CD4-positive, CD25-positive, alpha-beta regulatory T cell (primary cell): ENCODE measurements around the gene TAS1R1. TPM values are rescaled to one million over a fixed set of nuclear protein-coding genes. Genes with fewer than 3 reads are reported as not detected.

ENCODE experiments used
- ATAC-seq, 2 donors: fragments of 150-1000 bp; cut with Tn5 transposase; one replicate each; pipeline ENCODE4 v1.10.0; 2021; ENCODE audit warnings: low read depth in 2 of 2, moderate number of reproducible peaks in 2 of 2, moderate library complexity in 1 of 2
- DNase-seq, 3 donors: peaks; one replicate each; pipeline versions ENCODE4 v3.0.0 to v3.0.0-alpha.2; 2012 to 2022; ENCODE audit warnings: mixed read lengths in 1 of 3
- H3K27ac ChIP-seq: one replicate; pipeline ENCODE4 v1.7.0; 2013; ENCODE audit warnings: mild to moderate bottlenecking, low read length; ENCODE audit not compliant: insufficient read depth, poor library complexity, severe bottlenecking
- H3K27me3 ChIP-seq: one replicate; pipeline ENCODE4 v1.7.0; 2013; ENCODE audit warnings: low read length; ENCODE audit not compliant: control insufficient read depth, insufficient read depth
- H3K36me3 ChIP-seq: one replicate; pipeline ENCODE4 v1.7.0; 2013; ENCODE audit warnings: mild to moderate bottlenecking, low read length, moderate library complexity; ENCODE audit not compliant: control insufficient read depth, insufficient read depth
- H3K4me1 ChIP-seq: 2 replicates; pipeline ENCODE4 v1.7.0; 2013; ENCODE audit warnings: mild to moderate bottlenecking, low read length; ENCODE audit not compliant: insufficient read depth, control insufficient read depth, poor library complexity, severe bottlenecking
- H3K4me3 ChIP-seq: one replicate; pipeline ENCODE4 v1.7.0; 2013; ENCODE audit warnings: low read depth, mild to moderate bottlenecking, low read length, moderate library complexity
- H3K9me3 ChIP-seq, 2 experiments: 1 replicate in 1 of 2; 2 replicates in 1 of 2; pipeline ENCODE4 v1.7.0; 2013; ENCODE audit warnings: low read length in 2 of 2, mild to moderate bottlenecking in 1 of 2, moderate library complexity in 1 of 2; ENCODE audit not compliant: control insufficient read depth in 2 of 2
- H3K27ac Mint-ChIP-seq, 3 donors: one replicate each; pipeline ENCODE4 v1.8.0; 2020 to 2022; ENCODE audit warnings: mild to moderate bottlenecking in 3 of 3, mixed read lengths in 3 of 3, moderate library complexity in 2 of 3
- H3K27me3 Mint-ChIP-seq: one replicate; pipeline ENCODE4 v1.8.0; 2022; ENCODE audit warnings: mild to moderate bottlenecking, mixed read lengths
- H3K36me3 Mint-ChIP-seq: one replicate; pipeline ENCODE4 v1.8.0; 2020; ENCODE audit warnings: mixed read lengths
- H3K4me1 Mint-ChIP-seq, 4 donors: one replicate each; pipeline ENCODE4 v1.8.0; 2020 to 2022; ENCODE audit warnings: mixed read lengths in 4 of 4, mild to moderate bottlenecking in 1 of 4
- H3K4me3 Mint-ChIP-seq, 4 donors: one replicate each; pipeline ENCODE4 v1.8.0; 2020 to 2022; ENCODE audit warnings: mild to moderate bottlenecking in 4 of 4, mixed read lengths in 4 of 4, moderate library complexity in 3 of 4
- H3K9me3 Mint-ChIP-seq, 7 donors: one replicate each; pipeline ENCODE4 v1.8.0; 2020 to 2022; ENCODE audit warnings: mixed read lengths in 7 of 7, mild to moderate bottlenecking in 3 of 7, moderate library complexity in 2 of 7
- polyA plus RNA-seq, 4 donors: library from polyadenylated mRNA; unstranded; fragments of 300-500 nt; fragmentation: Illumina TruSeq; gene quantifications; one replicate each; pipeline ENCODE4 v1.2.3, GENCODE V29; 2021
- total RNA-seq: library from RNA; stranded (reverse); gene quantifications from one replicate; pipeline ENCODE4 v1.2.3, GENCODE V29; 2022

The TAS1R1 gene
- total and polyA plus RNA-seq, 5 donors from 2014 or later = 0.09 TPM; not detected in 4

GRCh38 chr1:6509220-6509918 is 45.7 kb upstream of the TAS1R1 start:
- Mint-ChIP-seq H3K36me3 (no peaks in the 10 kb centered on the region), H3K4me1 (no peaks in the 10 kb centered on the region), H3K9me3 (no peaks in the 10 kb centered on the region), H3K27me3 (peaks cover 4% of the 10 kb centered on the region), H3K27ac (no peak overlapping the region), H3K4me3 (no peak overlapping the region)
- Histone ChIP-seq H3K4me3 (no peak overlapping the region), H3K36me3 (no peaks in the 10 kb centered on the region), H3K27me3 (no peaks in the 10 kb centered on the region), H3K27ac (no peak overlapping the region), H3K9me3 (no peaks in the 10 kb centered on the region), H3K4me1 (no peaks in the 10 kb centered on the region)
- DNase-seq (no peak), ATAC-seq (no peak)

- peaks cover 4% of the 10 kb centered on the region for H3K27me3 Mint-ChIP-seq
Observed at GRCh38 chr1:6509919-6510291, 45.2 kb upstream of the TAS1R1 start.

GRCh38 chr1:6510493-6510892 is 44.6 kb upstream of the TAS1R1 start:
- no peak for ATAC-seq
- H3K4me3 ChIP-seq = no peak overlapping the region

More at GRCh38 chr1:6509919-6510291, 45.2 kb upstream of the TAS1R1 start:
- Histone ChIP-seq H3K4me3 (no peak overlapping the region), H3K36me3 (no peaks in the 10 kb centered on the region), H3K27ac (no peak overlapping the region), H3K27me3 (no peaks in the 10 kb centered on the region), H3K9me3 (no peaks in the 10 kb centered on the region), H3K4me1 (no peaks in the 10 kb centered on the region)
- Mint-ChIP-seq H3K4me3 (no peak overlapping the region), H3K4me1 (no peaks in the 10 kb centered on the region), H3K36me3 (no peaks in the 10 kb centered on the region), H3K27ac (no peak overlapping the region), H3K9me3 (no peaks in the 10 kb centered on the region)
- no peak for ATAC-seq
- DNase-seq = no peak

GRCh38 chr1:6511056-6511455 is 44.1 kb upstream of the TAS1R1 start:
- H3K27me3 Mint-ChIP-seq = peaks cover 4% of the 10 kb centered on the region
- DNase-seq = no peak
- H3K27me3 ChIP-seq = no peaks in the 10 kb centered on the region
- H3K27ac ChIP-seq = no peak overlapping the region
- no peaks in the 10 kb centered on the region for H3K36me3 ChIP-seq
- no peaks in the 10 kb centered on the region for H3K4me1 Mint-ChIP-seq
- no peak overlapping the region for H3K4me3 ChIP-seq
- no peak overlapping the region for H3K27ac Mint-ChIP-seq
- H3K36me3 Mint-ChIP-seq = no peaks in the 10 kb centered on the region
- no peak for ATAC-seq
- no peaks in the 10 kb centered on the region for H3K9me3 ChIP-seq
- H3K4me3 Mint-ChIP-seq = no peak overlapping the region
- no peaks in the 10 kb centered on the region for H3K9me3 Mint-ChIP-seq
- H3K4me1 ChIP-seq = no peaks in the 10 kb centered on the region

More at GRCh38 chr1:6510493-6510892, 44.6 kb upstream of the TAS1R1 start:
- no peaks in the 10 kb centered on the region for H3K4me1 Mint-ChIP-seq
- no peaks in the 10 kb centered on the region for H3K9me3 ChIP-seq
- H3K36me3 Mint-ChIP-seq = no peaks in the 10 kb centered on the region
- no peak overlapping the region for H3K4me3 Mint-ChIP-seq
- no peak overlapping the region for H3K27ac ChIP-seq
- H3K36me3 ChIP-seq = no peaks in the 10 kb centered on the region
- H3K27ac Mint-ChIP-seq = no peak overlapping the region
- H3K9me3 Mint-ChIP-seq = no peaks in the 10 kb centered on the region
- H3K27me3 ChIP-seq = no peaks in the 10 kb centered on the region
- peaks cover 4% of the 10 kb centered on the region for H3K27me3 Mint-ChIP-seq
- H3K4me1 ChIP-seq = no peaks in the 10 kb centered on the region
- DNase-seq = no peak

- H3K4me1 Mint-ChIP-seq = no peaks in the 10 kb centered on the region
- H3K4me3 ChIP-seq = no peak overlapping the region
- no peak overlapping the region for H3K27ac Mint-ChIP-seq
- no peaks in the 10 kb centered on the region for H3K36me3 Mint-ChIP-seq
- H3K27ac ChIP-seq = no peak overlapping the region
- H3K27me3 Mint-ChIP-seq = peaks cover 4% of the 10 kb centered on the region
- H3K9me3 ChIP-seq = no peaks in the 10 kb centered on the region
- H3K9me3 Mint-ChIP-seq = no peaks in the 10 kb centered on the region
- ATAC-seq (no peak), DNase-seq (no peak)
- no peaks in the 10 kb centered on the region for H3K36me3 ChIP-seq
- no peaks in the 10 kb centered on the region for H3K4me1 ChIP-seq
- H3K4me3 Mint-ChIP-seq = no peak overlapping the region
- no peaks in the 10 kb centered on the region for H3K27me3 ChIP-seq
Observed at GRCh38 chr1:6511561-6512244, 43.4 kb upstream of the TAS1R1 start.

- Histone ChIP-seq H3K27me3 (no peaks in the 10 kb centered on the region), H3K4me1 (no peaks in the 10 kb centered on the region), H3K4me3 (no peak overlapping the region), H3K36me3 (no peaks in the 10 kb centered on the region), H3K9me3 (no peaks in the 10 kb centered on the region), H3K27ac (no peak overlapping the region)
- Mint-ChIP-seq H3K27ac (no peak overlapping the region), H3K4me3 (no peak overlapping the region), H3K4me1 (no peaks in the 10 kb centered on the region), H3K9me3 (no peaks in the 10 kb centered on the region), H3K36me3 (no peaks in the 10 kb centered on the region), H3K27me3 (no peaks in the 10 kb centered on the region)
- DNase-seq (no peak), ATAC-seq (no peak)
Observed at GRCh38 chr1:6512245-6512907, 42.7 kb upstream of the TAS1R1 start.

- no peaks in the 10 kb centered on the region for H3K36me3 ChIP-seq
- no peak for ATAC-seq
- H3K27ac Mint-ChIP-seq = no peak overlapping the region
- H3K9me3 ChIP-seq = no peaks in the 10 kb centered on the region
- H3K4me3 Mint-ChIP-seq = no peak overlapping the region
- H3K4me3 ChIP-seq = no peak overlapping the region
- no peak overlapping the region for H3K27ac ChIP-seq
- no peaks in the 10 kb centered on the region for H3K9me3 Mint-ChIP-seq
- no peaks in the 10 kb centered on the region for H3K4me1 Mint-ChIP-seq
- H3K27me3 Mint-ChIP-seq = no peaks in the 10 kb centered on the region
- DNase-seq = no peak
- no peaks in the 10 kb centered on the region for H3K36me3 Mint-ChIP-seq
- H3K4me1 ChIP-seq = no peaks in the 10 kb centered on the region
- no peaks in the 10 kb centered on the region for H3K27me3 ChIP-seq
Observed at GRCh38 chr1:6512908-6513280, 42.2 kb upstream of the TAS1R1 start.
